Measurements from ENCODE around the gene ABHD12. TPM values are rescaled to one million over a fixed set of nuclear protein-coding genes. Genes with fewer than 3 reads are reported as not detected.

Gene ABHD12
- total RNA-seq, 1 donor from 2014 or later = 49.7 TPM

DNA sequence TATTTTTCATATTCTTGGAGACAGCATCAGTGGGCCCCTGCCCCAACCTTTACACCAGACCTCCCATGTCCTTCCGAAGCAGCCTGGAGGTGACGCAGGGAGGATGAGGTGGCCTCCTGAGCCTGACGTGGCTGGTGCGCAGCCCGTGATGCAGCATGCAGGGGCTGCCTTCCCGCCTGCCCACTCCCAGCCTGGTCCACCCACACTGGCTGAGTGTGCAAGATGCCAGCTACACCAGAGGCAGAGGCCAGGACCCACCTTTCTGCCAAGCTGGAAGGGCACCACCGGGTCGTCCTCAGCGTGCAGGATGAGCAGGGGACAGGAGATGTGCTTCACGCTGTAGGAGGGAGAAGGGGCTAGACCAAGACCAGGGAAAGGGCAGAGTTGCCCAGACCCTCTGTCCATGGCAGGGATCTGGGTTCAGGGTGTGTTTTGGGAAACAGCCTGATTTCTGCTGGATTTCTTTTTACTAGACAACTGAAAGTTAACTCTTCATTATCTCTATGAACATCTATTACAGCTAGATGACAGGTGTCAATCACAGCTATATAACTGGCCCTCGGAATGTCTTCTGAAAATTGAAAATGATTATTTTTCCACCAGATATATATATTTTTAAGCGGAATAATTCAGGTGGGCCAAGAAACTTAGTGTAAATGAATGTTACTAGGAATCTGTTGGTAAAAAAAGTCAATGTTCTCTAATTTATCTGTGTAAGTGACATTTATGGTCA, 87.2 kb downstream of the ABHD12 start:
- ATAC-seq (no peak), DNase-seq (no peak)
- Histone ChIP-seq H3K4me3 (no peak overlapping the region), H3K27ac (no peak overlapping the region), H3K36me3 (peaks cover 61% of the 10 kb centered on the region), H3K9me3 (no peaks in the 10 kb centered on the region), H3K27me3 (ENCODE audit: low read depth) (no peaks in the 10 kb centered on the region), H3K4me1 (no peaks in the 10 kb centered on the region)
- TF ChIP-seq, protein P1, sequence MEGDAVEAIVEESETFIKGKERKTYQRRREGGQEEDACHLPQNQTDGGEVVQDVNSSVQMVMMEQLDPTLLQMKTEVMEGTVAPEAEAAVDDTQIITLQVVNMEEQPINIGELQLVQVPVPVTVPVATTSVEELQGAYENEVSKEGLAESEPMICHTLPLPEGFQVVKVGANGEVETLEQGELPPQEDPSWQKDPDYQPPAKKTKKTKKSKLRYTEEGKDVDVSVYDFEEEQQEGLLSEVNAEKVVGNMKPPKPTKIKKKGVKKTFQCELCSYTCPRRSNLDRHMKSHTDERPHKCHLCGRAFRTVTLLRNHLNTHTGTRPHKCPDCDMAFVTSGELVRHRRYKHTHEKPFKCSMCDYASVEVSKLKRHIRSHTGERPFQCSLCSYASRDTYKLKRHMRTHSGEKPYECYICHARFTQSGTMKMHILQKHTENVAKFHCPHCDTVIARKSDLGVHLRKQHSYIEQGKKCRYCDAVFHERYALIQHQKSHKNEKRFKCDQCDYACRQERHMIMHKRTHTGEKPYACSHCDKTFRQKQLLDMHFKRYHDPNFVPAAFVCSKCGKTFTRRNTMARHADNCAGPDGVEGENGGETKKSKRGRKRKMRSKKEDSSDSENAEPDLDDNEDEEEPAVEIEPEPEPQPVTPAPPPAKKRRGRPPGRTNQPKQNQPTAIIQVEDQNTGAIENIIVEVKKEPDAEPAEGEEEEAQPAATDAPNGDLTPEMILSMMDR (IDR thresholded peaks at IDR 0.05) = no peak
- intact Hi-C loops (cut with DNase I) = no loop called here

DNA sequence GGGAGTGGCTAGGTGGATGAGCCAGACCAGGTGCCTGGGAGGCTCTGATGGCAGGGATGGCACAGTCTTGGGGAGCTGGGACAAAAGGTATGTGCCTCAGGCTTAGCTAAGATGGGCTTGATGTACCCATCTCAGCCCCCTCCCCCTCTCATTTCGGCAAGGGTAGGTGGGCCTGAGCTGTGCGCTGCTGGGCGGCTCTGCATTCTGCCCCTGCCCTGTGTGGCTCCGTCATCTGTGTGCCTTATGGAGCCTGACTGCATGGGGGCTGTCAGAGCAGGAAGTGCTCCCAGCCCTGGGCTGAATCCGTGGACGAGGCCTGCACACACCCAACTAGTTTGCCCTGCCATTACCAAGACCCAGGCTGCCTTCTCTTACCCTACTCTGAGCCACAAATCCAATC, 88.0 kb downstream of the ABHD12 start:
- ATAC-seq (no peak), DNase-seq (no peak)
- no peaks in the 10 kb centered on the region for H3K27me3 ChIP-seq (ENCODE audit: low read depth)
- TF ChIP-seq, protein P1 (IDR thresholded peaks at IDR 0.05) = no peak
- no peaks in the 10 kb centered on the region for H3K9me3 ChIP-seq
- intact Hi-C loops (cut with DNase I) = no loop called here
- H3K4me1 ChIP-seq = no peaks in the 10 kb centered on the region
- H3K4me3 ChIP-seq = no peak overlapping the region
- H3K27ac ChIP-seq = no peak overlapping the region
- H3K36me3 ChIP-seq = peaks cover 66% of the 10 kb centered on the region

DNA sequence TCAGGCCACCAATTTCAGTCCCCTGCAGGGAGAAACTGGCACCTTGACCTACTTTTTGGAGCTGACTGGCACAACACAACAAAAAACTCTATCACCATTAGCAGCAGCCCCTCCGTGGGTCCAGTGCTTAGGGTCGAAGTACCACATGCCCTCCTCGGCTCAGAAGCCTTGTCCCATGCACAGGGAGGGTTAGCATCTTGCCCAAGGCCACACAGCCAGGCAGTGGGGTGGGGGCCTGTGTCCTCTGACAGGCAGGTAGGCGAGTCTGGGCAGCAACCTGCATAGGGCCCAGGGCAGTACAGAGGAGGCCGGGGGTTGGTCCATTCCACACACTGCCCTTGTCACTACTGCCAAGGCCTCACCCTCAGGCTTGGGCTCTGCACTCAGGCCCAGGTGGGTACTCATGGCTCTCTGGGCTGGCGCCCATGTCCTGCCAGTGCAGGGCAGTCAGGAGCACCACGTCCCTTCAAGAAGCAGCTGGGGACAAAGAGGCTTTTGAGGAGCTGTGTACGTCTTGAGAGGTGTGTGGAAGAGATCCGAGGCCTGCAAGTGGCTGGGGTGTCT, 89.2 kb downstream of the ABHD12 start:
- ATAC-seq (peak in 1 of 2 donors; percentile 4), DNase-seq (no peak)
- intact Hi-C loops (cut with DNase I) = no loop called here
- H3K27ac ChIP-seq = no peak overlapping the region
- H3K27me3 ChIP-seq (ENCODE audit: low read depth) = no peaks in the 10 kb centered on the region
- H3K9me3 ChIP-seq = no peaks in the 10 kb centered on the region
- peaks cover 77% of the 10 kb centered on the region for H3K36me3 ChIP-seq
- TF ChIP-seq, protein P1 (IDR thresholded peaks at IDR 0.05) = no peak
- H3K4me1 ChIP-seq = peaks cover 4% of the 10 kb centered on the region
- H3K4me3 ChIP-seq = no peak overlapping the region

DNA sequence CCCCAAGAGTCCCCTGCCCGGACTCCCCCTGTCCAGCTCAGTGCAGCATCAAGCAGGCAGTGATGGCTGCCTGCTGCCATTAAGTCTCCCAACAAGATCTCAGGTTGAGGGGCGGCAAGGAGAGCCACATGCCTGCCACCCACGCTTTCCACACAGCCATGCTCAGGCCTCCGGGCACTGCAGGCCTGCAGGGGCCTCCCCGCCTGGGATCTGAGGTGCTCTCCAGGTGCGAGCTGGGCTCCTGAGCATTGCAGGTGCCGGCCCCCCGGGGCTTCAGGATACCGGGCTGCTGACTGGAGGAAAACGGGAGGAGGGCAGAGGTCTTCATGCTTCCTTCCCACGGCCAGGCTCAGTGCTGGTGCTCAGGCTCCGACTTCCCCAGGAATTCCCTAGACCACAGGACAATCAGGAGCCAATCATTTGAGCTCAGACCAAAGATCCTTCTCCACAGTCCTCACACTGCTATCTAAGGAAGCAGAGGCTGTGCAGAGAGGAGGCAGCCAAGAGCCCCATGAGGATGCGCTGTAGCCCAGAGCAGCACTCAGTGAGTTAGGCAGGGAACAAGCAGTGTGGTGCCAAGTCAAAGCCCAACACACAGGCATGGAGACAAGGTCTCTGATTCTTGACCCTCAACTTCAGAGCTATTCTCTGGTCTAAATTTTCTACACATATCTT, 90.0 kb downstream of the ABHD12 start:
- Histone ChIP-seq H3K27me3 (ENCODE audit: low read depth) (no peaks in the 10 kb centered on the region), H3K27ac (no peak overlapping the region), H3K9me3 (no peaks in the 10 kb centered on the region), H3K36me3 (peaks cover 77% of the 10 kb centered on the region), H3K4me1 (peaks cover 12% of the 10 kb centered on the region), H3K4me3 (no peak overlapping the region)
- intact Hi-C loops (cut with DNase I) = no loop called here
- TF ChIP-seq, protein P1 (IDR thresholded peaks at IDR 0.05) = no peak
- DNase-seq (no peak), ATAC-seq (no peak)

DNA sequence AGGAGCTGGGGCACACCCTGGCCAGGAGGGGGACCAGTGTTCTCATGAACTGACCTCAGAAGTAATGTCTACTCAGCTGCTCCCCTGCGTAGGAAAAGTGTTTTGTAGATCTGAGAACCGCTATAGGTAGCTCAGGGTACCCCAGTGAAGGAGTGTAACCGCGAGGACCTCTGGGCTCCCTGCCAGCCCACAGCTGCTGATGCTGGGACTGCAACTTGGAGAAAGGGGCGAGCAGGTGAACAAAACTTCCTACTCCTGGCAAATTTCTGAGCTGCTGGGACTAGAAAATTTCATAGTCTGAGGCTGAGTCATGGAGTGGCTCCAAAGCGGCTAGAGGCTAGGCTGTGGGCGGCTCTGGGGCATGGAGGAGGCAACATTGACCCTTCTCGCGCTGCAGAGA, 90.8 kb downstream of the ABHD12 start:
- Histone ChIP-seq H3K4me3 (no peak overlapping the region), H3K27me3 (ENCODE audit: low read depth) (no peaks in the 10 kb centered on the region), H3K4me1 (peaks cover 12% of the 10 kb centered on the region), H3K36me3 (peaks cover 72% of the 10 kb centered on the region), H3K27ac (no peak overlapping the region), H3K9me3 (no peaks in the 10 kb centered on the region)
- no peak for ATAC-seq
- TF ChIP-seq, protein P1 (IDR thresholded peaks at IDR 0.05) = no peak
- DNase-seq = no peak
- intact Hi-C loops (cut with DNase I) = no loop called here

Data from lower lobe of right lung (tissue), 2 donors.